Memory B cell (primary cell): Measurements from ENCODE around the gene SNTG2.

Experiments used
- ATAC-seq: fragments of 150-1000 bp; cut with Tn5 transposase; 2 replicates; pipeline ENCODE4 v1.10.0; 2021; ENCODE audit warnings: low read depth, mild to moderate bottlenecking, moderate library complexity
- DNase-seq, 2 donors: peaks; one replicate each; pipeline ENCODE4 v3.0.0; 2022; ENCODE audit warnings: low spot score in 2 of 2
- H3K27ac Mint-ChIP-seq: one replicate; pipeline ENCODE4 v1.8.0; 2022; ENCODE audit warnings: mild to moderate bottlenecking, moderate library complexity, mixed read lengths
- H3K27me3 Mint-ChIP-seq: one replicate; pipeline ENCODE4 v1.8.0; 2022; ENCODE audit warnings: mixed read lengths
- H3K36me3 Mint-ChIP-seq: one replicate; pipeline ENCODE4 v1.8.0; 2022; ENCODE audit warnings: mild to moderate bottlenecking, mixed read lengths
- H3K4me1 Mint-ChIP-seq: one replicate; pipeline ENCODE4 v1.8.0; 2022; ENCODE audit warnings: mixed read lengths
- H3K4me3 Mint-ChIP-seq: one replicate; pipeline ENCODE4 v1.8.0; 2022; ENCODE audit warnings: mild to moderate bottlenecking, moderate library complexity, mixed read lengths
- H3K9me3 Mint-ChIP-seq: one replicate; pipeline ENCODE4 v1.8.0; 2022; ENCODE audit warnings: mixed read lengths

The SNTG2 gene

DNA sequence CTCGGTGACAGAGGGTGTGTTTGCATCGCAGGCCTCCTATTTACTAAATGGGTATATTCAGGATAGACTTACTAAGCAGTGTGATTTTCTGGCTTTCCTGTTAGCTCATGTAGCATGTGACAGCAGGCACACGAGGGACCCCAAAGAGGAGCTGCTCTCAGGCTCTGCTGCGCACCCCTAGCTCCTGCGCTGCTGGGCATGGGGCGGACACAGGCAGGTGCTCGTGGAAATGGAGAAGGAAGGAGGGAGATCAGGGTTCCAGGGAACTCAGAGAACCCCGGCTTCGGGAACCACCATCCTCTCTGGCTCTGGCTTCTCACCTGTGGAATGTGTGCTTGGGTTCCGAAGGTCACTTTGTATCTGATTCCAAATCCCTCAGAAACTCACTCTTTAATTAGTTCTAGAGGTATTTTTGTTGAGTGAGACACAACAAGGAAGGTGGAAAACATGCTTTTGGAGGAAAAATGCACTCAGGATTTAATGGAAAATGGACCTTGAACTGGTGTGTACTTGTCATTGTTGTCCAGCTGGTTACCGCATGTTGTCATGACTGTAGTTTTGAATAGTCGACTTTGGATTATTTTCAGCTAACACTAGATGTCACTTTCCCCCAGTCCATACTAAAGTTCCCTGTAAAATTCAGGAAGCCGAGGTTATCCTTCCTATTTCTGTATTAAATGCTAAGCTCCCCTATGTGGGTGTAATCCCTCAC, 3.5 kb downstream of the SNTG2 start:
- Mint-ChIP-seq H3K27ac (no peak overlapping the region), H3K27me3 (peaks cover 10% of the 10 kb centered on the region), H3K4me1 (peaks cover 5% of the 10 kb centered on the region), H3K4me3 (no peak overlapping the region), H3K36me3 (no peaks in the 10 kb centered on the region), H3K9me3 (no peaks in the 10 kb centered on the region)
- ATAC-seq (no peak), DNase-seq (no peak)

DNA sequence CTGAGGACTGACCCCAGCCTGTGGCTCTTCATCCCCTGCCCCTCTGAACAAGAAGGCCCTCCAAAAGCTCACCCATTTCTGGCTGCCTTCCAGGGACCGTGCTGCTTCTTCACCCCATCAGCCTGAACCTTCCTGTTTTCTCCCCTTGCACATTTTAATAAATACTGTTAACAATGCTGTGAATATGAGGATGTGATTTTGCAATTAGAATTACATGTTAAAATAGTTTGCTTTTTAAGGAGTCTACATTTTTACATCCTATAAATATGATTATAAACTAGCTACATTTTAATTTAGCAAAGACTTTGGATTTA, 4.0 kb downstream of the SNTG2 start:
- H3K9me3 Mint-ChIP-seq, result no peaks in the 10 kb centered on the region
- H3K27me3 Mint-ChIP-seq, result peaks cover 8% of the 10 kb centered on the region
- ATAC-seq (no peak), DNase-seq (no peak)
- H3K27ac Mint-ChIP-seq, result no peak overlapping the region
- peaks cover 3% of the 10 kb centered on the region for H3K4me1 Mint-ChIP-seq
- no peaks in the 10 kb centered on the region for H3K36me3 Mint-ChIP-seq
- H3K4me3 Mint-ChIP-seq, result no peak overlapping the region

DNA sequence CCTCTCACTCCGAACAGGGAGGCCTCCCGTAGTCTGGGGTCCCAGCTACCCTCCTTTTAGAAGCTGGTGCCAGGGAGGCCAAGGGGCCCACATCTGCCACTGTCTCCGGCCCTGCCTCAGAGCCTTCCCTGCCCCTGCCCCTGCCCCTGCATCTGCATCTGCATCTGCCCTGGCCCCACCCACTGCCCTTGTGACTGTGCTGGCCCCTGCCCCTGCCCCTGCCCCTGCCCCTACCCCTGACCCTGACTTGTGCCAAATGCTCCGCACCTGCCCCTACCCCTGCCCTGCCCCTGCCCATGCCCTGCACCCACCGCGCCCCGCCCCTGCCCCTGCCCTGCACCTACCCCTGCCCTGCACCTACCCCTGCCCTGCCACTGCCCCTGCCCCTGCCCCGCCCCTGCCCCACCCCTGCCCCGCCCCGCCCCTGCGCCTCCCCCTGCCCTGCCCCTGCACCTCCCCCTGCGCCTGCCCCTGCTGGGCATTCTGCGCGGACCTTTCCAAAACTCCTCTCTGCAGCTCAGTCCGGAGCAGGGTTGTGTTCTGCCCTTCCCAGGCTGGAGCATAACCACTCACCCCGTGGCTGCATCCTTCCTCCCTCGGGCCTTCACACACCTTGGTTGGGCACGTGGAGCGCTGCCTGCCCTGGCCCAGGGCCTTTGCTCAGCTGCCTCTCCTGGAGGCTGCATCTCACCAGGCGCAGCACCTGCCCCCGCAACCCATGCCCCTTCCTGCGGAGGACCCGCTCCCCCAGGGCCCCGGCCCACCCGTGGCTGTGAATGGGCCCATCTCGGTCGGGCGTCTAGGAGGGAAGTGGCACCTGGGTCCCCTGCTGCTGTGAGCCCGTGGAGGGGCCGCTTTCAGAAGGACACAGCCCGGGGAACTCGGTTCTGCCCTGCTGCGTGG, 5.4 kb downstream of the SNTG2 start:
- no peaks in the 10 kb centered on the region for H3K36me3 Mint-ChIP-seq
- peaks cover 3% of the 10 kb centered on the region for H3K4me1 Mint-ChIP-seq
- H3K9me3 Mint-ChIP-seq, result no peaks in the 10 kb centered on the region
- H3K27ac Mint-ChIP-seq, result no peak overlapping the region
- H3K27me3 Mint-ChIP-seq, result peaks cover 8% of the 10 kb centered on the region
- no peak for DNase-seq
- no peak for ATAC-seq
- H3K4me3 Mint-ChIP-seq, result no peak overlapping the region

DNA sequence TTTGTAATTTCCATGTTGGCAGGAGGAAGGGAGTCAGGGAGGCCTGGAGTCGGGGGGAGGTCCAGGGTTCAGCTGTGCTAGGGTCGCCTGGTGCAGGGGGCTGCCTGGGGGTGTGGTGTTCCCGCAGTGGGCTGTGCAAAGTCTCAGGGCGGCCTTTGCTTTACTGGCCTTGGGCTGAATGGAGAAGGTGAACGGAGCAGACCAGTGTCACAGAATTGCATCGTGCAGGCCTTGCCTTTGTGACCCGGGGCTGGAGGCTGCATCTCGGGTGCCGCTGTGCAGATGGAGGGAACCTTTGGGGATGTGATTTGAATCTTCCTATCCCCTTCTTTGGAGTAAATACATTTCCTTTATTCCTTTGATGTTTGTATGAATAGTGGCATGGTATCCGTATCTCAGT, 8.8 kb downstream of the SNTG2 start:
- ATAC-seq (no peak), DNase-seq (no peak)
- peaks cover 5% of the 10 kb centered on the region for H3K27me3 Mint-ChIP-seq
- no peak overlapping the region for H3K4me3 Mint-ChIP-seq
- H3K4me1 Mint-ChIP-seq, result peaks cover 3% of the 10 kb centered on the region
- no peaks in the 10 kb centered on the region for H3K9me3 Mint-ChIP-seq
- no peaks in the 10 kb centered on the region for H3K36me3 Mint-ChIP-seq
- no peak overlapping the region for H3K27ac Mint-ChIP-seq

DNA sequence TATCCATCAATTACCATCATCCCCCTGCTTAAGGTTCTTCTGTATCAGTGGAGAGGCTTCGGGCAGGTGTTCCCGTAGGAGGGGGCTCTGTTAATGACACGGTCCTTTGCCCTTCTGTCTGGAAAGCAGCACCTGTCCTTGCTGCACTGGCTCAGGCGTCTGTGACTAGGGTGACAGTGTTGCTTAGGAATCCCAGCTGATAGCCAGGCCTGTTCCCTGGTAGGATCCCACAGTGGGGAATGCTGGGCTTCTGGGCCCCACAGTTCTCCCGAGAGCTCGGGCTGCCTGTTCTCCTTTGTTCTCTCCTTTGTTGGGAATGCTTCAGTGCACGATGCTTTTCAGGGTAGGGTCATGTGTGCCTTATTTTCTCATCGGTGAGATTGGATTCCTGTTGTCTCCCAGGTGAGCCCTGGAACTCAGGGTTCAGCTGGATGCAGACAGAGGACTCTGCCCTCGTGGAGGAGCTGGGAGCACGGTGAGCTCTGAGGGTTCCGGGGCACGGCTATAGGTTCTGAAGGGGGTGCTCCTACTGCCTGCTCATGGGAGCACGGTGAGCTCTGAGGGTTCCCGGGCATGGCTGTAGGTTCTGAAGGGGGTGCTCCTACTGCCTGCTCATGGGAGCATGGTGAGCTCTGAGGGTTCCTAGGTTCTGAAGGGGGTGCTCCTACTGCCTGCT, 9.6 kb downstream of the SNTG2 start:
- Mint-ChIP-seq H3K36me3 (no peaks in the 10 kb centered on the region), H3K9me3 (no peaks in the 10 kb centered on the region), H3K4me1 (peaks cover 3% of the 10 kb centered on the region), H3K27ac (no peak overlapping the region), H3K27me3 (peaks cover 7% of the 10 kb centered on the region), H3K4me3 (no peak overlapping the region)
- DNase-seq (no peak), ATAC-seq (no peak)

DNA sequence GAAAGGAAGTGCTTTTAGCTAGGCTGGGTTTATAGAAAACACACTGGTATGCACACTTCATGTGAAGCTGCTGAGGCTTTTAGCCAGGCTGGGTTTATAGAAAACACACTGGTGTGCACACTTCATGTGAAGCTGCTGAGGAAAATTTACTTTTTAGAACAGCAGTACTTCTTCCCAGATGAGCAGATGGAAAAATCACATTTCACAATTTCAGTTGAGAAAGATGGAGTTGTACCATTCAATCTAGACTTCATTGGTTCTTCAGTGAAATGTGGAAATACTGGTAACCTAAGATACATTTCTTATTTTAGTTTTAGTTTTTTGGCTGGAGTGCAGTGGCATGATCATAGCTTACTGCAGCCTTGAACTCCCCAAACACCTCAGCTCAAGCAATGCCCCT, 11.1 kb downstream of the SNTG2 start:
- H3K4me3 Mint-ChIP-seq, result no peak overlapping the region
- no peaks in the 10 kb centered on the region for H3K9me3 Mint-ChIP-seq
- peaks cover 4% of the 10 kb centered on the region for H3K27me3 Mint-ChIP-seq
- H3K27ac Mint-ChIP-seq, result no peak overlapping the region
- ATAC-seq, result no peak
- H3K36me3 Mint-ChIP-seq, result no peaks in the 10 kb centered on the region
- no peak for DNase-seq
- H3K4me1 Mint-ChIP-seq, result peaks cover 3% of the 10 kb centered on the region

DNA sequence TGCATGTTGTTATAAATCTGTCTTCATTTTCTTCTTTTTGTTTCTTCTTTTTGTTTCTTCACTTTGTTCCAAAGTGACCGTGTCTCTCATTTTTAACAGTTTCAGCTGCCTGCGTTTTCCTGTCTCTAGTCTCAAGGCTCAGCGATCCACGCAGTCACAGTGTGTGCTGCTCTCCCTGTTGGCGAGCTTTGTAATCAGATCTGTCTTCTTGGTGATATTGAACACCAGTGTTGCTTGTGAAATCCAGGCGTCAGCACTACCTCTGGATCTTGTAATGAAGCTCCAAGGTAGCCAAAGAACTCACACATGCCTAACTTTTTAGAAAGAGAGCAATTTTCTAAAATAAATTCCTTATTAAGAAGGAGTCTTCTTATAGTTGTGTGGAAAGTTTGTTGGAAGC, 13.2 kb downstream of the SNTG2 start:
- no peak for ATAC-seq
- H3K36me3 Mint-ChIP-seq, result no peaks in the 10 kb centered on the region
- H3K27me3 Mint-ChIP-seq, result peaks cover 2% of the 10 kb centered on the region
- H3K27ac Mint-ChIP-seq, result no peak overlapping the region
- H3K9me3 Mint-ChIP-seq, result peaks cover 4% of the 10 kb centered on the region
- H3K4me1 Mint-ChIP-seq, result peaks cover 3% of the 10 kb centered on the region
- no peak for DNase-seq
- no peak overlapping the region for H3K4me3 Mint-ChIP-seq

DNA sequence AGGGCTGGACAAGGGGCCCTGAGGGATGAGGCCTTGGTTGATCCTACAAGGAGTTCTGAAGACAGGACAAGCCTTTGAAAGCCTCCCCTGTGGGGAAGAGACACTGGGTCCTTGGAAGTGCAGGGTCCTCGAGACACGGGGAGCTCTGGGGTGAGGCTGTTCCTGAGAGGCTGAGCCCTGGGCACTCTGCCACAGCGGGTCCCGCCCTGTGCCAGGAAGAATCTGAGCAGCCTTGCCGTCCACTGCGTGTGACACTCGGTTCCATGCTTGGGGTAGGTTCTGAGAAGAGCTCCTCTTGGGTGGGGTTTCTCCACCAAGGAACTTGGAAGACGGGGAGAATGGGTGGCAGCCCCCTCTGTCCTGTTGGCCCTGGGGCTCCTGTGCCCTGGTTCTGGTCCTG, 13.9 kb downstream of the SNTG2 start:
- no peak for ATAC-seq
- peaks cover 6% of the 10 kb centered on the region for H3K9me3 Mint-ChIP-seq

DNA sequence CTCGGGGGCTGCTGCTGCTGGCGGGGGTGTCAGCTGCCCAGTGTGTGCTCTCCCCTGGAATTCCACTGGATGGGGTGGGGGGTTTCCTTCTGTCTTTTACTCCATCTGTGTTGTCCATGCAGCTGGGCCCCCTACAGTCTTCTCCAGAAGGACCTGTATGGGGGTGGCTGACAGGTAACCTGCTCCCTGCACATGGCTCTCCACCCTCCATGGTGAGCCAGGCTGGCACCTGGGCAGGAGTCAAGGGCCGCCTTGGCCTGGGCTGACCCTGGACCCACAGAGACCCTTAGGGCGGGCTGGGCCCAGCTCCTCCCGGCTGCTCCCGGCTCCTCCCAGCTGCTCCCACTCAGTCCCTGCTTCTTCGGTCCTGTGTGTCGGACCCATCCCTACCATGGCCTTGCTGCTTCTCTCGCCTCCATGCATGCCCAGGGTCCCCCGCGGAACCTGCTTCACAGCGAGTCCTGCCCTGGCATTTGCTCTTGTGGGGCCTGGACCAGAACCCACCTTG, 15.0 kb downstream of the SNTG2 start:
- Mint-ChIP-seq H3K4me3 (no peak overlapping the region), H3K27me3 (peaks cover 2% of the 10 kb centered on the region), H3K4me1 (no peaks in the 10 kb centered on the region), H3K27ac (no peak overlapping the region), H3K36me3 (no peaks in the 10 kb centered on the region), H3K9me3 (peaks cover 6% of the 10 kb centered on the region)
- DNase-seq, result no peak
- no peak for ATAC-seq

More for the DNA sequence above, 13.9 kb downstream of the SNTG2 start:
- Mint-ChIP-seq H3K4me3 (no peak overlapping the region), H3K27ac (no peak overlapping the region), H3K4me1 (no peaks in the 10 kb centered on the region), H3K27me3 (peaks cover 2% of the 10 kb centered on the region), H3K36me3 (no peaks in the 10 kb centered on the region)
- no peak for DNase-seq

DNA sequence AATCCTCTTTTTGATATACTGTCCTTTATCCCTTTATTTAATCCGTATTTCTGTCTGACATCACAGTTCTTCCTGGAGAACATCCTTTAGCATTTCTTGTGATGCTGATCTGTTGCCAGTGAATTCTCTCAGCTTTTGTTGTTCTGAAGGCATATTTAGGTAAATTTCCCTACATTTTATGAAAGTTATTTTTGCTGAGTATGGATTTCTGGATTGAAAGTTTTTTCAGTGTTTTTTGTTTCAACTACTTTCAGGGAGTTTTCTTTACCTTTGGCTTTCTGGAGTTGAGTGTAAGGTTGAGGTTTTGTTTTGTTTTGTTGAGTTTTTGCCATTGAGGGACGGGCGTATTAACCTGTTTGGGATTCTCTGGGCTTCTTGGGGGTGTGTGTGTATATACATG, 22.5 kb downstream of the SNTG2 start:
- Mint-ChIP-seq H3K4me3 (no peak overlapping the region), H3K9me3 (peaks cover 15% of the 10 kb centered on the region), H3K27ac (no peak overlapping the region), H3K36me3 (peaks cover 3% of the 10 kb centered on the region), H3K4me1 (no peaks in the 10 kb centered on the region), H3K27me3 (peaks cover 22% of the 10 kb centered on the region)
- ATAC-seq (no peak), DNase-seq (no peak)

DNA sequence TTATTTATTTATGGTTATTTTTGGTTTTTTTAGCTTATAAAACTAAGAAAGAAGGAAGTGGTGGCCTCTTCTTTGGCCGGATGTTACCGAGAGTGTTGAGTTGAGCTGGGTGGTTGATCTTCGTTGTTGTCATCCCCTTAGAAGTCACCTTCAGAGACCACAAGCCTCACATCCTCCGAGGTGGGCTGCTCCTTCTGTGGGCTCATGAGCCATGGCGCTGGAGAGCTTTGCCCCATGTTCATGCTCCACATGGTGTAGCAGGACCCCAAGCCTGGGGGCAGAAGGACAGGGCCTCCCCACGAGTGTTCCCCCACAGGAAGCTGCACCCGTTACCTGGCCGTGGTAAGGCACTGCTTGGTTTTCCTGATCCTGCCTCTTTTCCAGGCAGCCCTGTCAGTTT, 23.4 kb downstream of the SNTG2 start:
- no peak for ATAC-seq
- Mint-ChIP-seq H3K27me3 (peaks cover 22% of the 10 kb centered on the region), H3K4me3 (no peak overlapping the region)

DNA sequence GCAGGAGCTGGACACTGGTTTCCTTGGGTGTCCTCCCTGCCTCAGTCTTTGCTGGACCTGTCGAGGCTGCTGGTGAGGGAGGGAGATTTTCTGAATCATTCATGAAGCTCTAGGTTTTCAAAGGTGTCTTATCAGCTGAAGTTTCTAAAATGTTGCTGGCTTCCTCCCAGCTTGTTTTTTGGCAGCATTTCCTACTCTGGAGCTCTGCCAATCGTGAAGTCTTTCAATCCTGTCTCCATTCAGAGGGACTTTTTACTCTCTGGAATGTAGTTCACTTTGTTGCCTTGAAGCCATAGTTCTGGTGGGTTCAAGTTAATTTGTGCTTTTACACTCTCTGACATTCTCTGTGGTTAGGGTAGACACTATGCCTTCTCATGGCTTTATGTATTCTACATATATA, 23.9 kb downstream of the SNTG2 start:
- Mint-ChIP-seq H3K9me3 (peaks cover 9% of the 10 kb centered on the region), H3K36me3 (peaks cover 3% of the 10 kb centered on the region), H3K27ac (no peak overlapping the region), H3K4me3 (no peak overlapping the region), H3K27me3 (peaks cover 22% of the 10 kb centered on the region), H3K4me1 (peaks cover 2% of the 10 kb centered on the region)
- ATAC-seq (no peak), DNase-seq (no peak)

More for the DNA sequence above, 23.4 kb downstream of the SNTG2 start:
- peaks cover 3% of the 10 kb centered on the region for H3K36me3 Mint-ChIP-seq
- peaks cover under 1% of the 10 kb centered on the region for H3K4me1 Mint-ChIP-seq
- peaks cover 11% of the 10 kb centered on the region for H3K9me3 Mint-ChIP-seq
- no peak for DNase-seq
- H3K27ac Mint-ChIP-seq, result no peak overlapping the region

DNA sequence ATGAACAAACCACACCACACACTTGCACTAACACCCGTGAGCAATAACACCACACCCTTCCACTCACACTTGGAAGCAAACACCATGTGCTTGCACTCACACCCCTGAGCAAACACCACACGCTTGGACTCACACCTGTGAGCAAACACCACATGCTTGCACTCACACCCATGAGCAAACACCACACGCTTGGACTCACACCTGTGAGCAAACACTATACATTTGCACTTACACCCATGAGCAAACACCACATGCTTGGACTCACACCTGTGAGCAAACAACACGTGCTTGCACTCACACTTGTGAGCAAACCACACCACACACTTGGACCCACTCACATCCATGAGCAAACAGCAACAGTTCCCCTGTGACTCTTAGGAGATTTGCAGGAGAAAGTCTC, 24.4 kb downstream of the SNTG2 start:
- Mint-ChIP-seq H3K9me3 (peaks cover 9% of the 10 kb centered on the region), H3K27ac (no peak overlapping the region), H3K27me3 (peaks cover 22% of the 10 kb centered on the region), H3K4me1 (peaks cover 2% of the 10 kb centered on the region), H3K4me3 (no peak overlapping the region), H3K36me3 (peaks cover 3% of the 10 kb centered on the region)
- DNase-seq (no peak), ATAC-seq (no peak)
